ENCODE results near the gene SLC35A4.

- TF ChIP-seq POLR2AphosphoS5 (IDR thresholded peaks at IDR 0.05) = no peak
- TF ChIP-seq CTCF (IDR thresholded peaks at IDR 0.05) = no peak
Observed at GRCh38 chr5:140549237-140550144, 15.1 kb upstream of the SLC35A4 start.

Data from prostate gland (tissue), 2 donors.